HUDEP-2 (cell line): Measurements from ENCODE around the gene WLS.
A peak's percentile ranks its signal among the peaks of the same experiment; 100 is the strongest.

Source experiments
- DNase-seq, 76 experiments: peaks; one replicate each; lab custom pipeline; 2025; ENCODE audit not compliant: unreplicated experiment in 76 of 76; lab: John Stamatoyannopoulos, UW

WLS gene

DNA sequence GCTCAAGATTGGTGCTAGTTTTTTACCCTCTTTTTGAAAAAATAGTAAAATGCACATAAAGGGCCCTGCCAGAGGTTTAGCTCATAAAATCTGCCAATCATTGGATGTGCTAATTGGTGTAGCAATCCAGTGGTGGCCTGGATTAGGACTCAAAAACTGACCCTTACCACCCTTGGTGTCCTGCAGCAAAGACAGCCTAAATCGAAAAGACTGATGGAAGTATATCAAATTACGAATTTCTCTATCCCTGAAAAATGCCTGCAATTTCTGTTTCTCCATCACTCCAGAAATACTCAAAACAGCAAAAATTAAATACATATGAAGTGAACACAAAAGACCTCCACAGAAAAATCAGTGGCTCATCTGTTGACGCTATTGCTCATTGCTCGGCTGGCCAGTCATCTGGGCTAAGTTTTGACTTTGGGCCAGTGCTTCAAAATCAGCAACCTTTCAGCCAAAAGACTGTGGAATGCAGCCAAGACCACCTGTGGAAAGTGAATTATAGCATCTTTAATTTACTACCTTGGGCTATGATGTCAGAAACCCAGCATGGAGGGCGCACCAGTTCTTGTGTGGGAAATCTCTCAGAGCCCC, 30.0 kb downstream of the WLS start:
- no peak for DNase-seq

GRCh38 chr1:68201546-68202238, 30.6 kb downstream of the WLS start:
- DNase-seq = no peak

DNA sequence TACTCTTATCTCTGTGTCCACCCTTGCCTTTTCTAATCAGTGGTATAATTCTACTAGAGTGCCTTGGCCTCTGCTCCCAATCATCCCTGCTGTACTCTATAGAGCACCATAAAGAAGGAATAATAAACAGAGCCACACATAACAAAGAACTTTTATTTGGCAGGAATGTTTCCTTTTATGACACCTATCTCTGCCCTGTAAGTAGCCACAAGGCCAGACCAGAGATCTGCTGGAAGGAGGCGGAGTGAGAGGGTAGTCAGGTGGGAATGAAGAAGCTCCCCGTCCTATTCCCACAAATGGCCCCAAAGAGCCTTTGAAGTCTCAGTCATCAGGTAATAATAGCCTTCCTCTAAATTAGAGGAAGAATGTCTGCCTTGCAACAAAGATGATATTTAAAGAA, 32.7 kb downstream of the WLS start:
- DNase-seq = no peak

DNA sequence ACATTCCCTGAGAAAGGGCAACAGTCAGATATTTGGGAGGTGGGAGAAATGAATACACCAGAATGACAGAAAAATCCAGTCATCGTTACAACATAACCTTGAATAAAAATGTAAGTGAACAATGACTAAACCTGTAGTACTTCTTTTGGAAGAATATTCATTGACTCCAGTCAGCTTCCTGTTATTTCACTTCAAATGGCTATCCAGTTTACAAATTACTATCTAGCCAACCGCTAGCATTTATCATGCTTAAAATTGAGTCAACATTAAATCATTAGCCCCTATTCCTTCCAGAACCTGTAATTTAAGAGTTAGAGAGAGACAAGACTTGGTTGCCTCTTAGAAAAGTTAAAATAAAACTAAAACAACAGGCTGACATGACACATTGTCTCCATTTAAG, 33.6 kb downstream of the WLS start:
- DNase-seq = no peak

DNA sequence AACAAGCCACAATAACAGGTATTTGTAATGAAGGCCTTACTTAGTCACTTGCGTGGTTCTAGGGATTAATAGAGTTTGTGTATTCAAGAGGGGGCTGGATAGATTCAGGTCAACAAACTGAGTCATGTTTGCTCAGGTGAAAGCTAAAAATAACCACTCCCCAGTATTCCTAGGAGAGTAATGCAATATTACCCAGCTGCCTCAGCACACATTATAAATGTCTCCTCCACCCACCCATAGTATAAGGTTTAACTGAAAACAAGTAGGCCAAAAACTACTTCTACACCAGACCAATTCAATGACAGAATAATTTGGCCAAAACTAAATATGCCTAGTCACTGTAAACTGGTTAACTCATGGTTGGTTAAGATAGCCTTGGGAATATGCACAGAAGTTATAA, 34.4 kb downstream of the WLS start:
- DNase-seq = no peak

- DNase-seq = no peak
Observed at GRCh38 chr1:68197461-68197860, 34.9 kb downstream of the WLS start.

- no peak for DNase-seq
Observed at GRCh38 chr1:68196676-68197075, 35.6 kb downstream of the WLS start.

DNA sequence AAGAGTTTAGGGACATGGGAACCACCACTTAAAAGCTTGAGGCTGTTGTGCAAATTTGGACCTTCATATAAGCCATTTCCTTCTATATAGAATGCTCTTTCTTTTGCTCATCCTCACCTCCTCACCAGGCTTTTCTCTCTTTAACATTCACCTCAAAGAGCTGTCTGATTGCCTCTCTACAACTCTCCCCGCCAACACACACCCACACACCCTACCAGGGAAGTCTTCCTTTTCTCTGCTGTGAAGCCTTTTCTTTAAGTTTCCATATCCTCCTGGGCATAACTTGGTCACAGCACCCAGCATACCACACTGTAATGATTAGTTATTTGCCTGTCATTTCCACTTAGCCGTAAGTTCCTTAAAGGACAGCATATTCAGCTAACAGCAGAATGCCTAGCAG, 40.6 kb downstream of the WLS start:
- DNase-seq = no peak

DNA sequence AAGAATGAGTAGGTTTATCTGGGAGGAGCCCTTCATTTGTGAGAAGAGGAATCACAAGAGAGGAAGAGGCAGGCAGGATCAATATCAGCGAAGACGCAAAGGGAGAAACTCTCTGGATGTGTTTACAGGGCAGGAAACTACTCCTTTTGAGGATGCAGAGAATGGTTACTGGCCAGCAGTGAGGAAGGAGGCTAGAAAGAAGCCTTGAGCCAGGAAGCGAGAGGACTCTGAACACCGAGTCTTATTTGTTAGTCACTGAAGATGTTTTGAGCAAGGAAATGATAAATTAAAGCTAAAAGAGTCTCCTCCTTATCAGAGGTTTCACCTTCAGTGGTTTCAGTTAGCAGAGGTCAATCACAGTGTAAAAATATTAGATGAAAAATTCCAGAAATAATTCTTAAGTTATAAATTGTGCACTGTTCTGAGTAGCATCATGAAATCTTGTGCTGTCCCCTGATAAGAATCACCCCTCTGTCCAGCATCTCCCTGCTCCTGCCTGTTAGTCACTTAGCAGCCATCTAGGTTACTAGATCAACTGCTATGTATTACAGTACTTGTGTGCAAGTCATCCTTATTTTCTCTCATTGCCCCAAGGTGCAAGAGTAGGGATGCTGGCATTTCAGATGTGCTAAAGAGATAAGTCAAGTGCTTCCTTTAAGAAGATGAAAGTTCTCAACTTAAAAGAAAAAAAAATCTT, 43.5 kb downstream of the WLS start:
- no peak for DNase-seq

- no peak for DNase-seq
Observed at GRCh38 chr1:68188060-68188538, 44.2 kb downstream of the WLS start.

DNA sequence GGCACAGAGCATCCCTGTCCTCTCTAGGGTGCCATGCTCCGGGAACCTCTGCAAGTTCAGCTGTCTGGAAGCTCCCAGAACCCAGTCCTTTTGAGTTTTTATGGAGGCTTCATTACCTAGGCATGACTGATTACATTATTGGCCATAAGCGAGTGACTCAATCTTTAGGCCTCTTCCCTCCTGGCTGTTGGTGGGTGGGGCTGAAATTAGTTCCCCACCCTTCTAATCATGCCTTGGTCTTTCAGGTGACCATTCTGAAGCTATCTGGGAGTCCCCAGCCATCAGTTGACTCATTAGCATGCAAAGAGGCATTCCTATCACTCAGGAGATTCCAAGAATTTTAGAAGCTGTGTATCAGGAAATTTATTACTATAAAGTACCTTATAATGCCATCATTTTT, 46.6 kb downstream of the WLS start:
- no peak for DNase-seq

DNA sequence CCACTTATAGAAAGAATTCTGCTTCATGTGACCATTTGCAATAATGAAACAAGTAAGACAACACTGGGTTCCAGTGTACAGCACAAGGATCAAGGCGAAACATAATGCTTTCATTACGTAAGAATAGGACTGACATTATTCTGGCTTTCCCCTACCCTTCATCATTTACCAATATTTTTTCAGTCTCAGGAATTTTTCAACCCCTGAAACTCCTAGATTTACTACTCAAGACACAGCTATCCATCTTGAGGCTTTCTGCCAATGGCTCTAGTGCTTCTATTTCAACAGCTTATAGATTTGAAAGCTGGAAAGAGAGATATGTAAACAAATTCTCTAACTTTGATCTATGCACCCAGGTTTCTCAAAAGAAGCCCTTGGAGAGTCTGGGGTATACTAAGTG, 48.4 kb downstream of the WLS start:
- no peak for DNase-seq

- no peak for DNase-seq
Observed at GRCh38 chr1:68181165-68181556, 51.2 kb downstream of the WLS start.

- DNase-seq = no peak
Observed at GRCh38 chr1:68180441-68181164, 51.7 kb downstream of the WLS start.

- no peak for DNase-seq
Observed at GRCh38 chr1:68178821-68179490, 53.4 kb downstream of the WLS start.

DNA sequence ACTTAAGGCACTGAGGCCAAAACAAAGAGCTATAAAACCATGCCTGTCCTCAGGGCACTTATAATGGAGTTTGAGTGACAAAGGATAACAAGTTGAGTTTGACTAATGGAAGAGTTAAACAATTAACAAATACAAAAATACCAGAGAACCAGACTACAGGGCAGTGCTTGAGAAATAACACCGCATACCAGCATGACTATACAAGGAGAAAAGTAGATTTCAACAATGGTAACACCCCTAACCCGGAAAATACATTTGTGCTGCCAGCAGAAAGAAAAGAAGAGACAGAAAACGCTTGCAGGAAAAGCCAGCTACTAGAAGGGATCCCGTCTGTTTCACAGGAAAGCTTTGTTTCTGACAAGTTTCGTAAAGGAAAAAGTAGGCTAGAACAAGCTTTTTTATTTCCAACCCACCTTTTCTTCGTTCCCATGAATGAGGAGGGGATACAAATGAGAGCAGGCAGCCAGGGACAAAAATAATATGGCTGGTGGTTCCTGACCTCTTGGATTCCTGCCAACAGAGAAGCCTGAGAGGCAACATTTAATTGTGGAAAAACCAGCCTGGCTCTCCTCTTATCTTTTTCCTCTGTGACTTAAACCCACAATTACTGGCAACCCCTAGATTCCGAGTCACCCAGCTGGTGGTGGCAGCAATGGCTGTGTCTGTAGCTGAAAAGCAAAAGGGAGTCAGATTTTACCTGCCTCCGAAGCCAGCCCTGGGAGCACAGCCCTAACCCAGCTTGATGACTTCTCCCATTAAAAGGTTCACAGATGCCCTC, 56.5 kb downstream of the WLS start:
- DNase-seq = peak in 2 of 76 experiments; percentile 3 to 12

GRCh38 chr1:68174738-68175113, 57.6 kb downstream of the WLS start:
- no peak for DNase-seq

DNA sequence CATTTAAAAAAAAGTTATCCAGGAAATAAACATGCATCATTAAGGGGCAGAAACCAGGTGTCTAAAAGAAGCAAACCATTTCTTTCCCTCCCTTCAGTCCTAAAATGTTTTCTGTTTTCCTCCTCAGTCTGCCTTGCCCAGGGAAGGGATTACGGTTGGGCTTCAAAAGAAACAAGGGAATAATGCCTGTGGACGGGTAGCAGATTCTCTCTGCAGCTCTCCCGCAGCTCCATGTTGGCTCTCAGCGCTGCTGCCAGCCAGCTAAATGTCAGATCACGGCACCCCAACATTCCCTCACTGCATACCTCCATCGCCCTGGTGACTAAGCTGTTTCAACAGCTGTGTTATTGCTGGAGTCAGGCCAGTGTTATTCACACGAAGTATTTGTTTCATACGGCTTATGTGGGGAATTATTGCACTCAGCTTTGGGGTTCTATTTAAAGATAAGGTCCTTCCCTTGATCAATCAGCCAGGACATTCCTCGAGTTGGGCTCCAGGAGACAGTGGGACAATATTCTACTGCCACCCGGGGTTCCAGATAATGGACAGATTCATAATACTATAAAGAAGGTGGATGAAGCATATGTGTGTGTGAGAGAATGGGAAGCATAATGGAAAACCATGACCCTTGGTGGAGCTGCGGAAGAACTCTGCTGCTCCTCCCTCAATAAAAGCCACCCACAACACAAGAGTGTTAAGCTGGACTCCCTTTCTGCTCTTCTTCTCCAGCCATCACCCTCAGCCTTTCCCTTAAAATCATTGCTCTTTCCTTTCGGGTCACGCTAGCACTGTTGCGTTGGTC, 58.2 kb downstream of the WLS start:
- DNase-seq = no peak

- DNase-seq = no peak
Observed at GRCh38 chr1:68173283-68173935, 58.9 kb downstream of the WLS start.
